Measurements from ENCODE around the gene PLEKHH1. TPM values are rescaled to one million over a fixed set of nuclear protein-coding genes. Genes with fewer than 3 reads are reported as not detected.

The PLEKHH1 gene
- total and polyA plus RNA-seq, 2 of the 8 experiments (the other 6 are each of a cell fraction or from before 2014, with no cell fraction given): 28.3 to 33.3 TPM

GRCh38 chr14:67495827-67496226, 37.3 kb upstream of the PLEKHH1 start:
- FAIRE-seq: no peak
- H3K56ac ChIP-seq (replicated peaks; ENCODE audit: insufficient read length, low read depth, low read length): no peak overlapping the region
- ChIA-PET POLR2A (ENCODE audit: partially characterized antibody) (no interaction called here), CTCF (ENCODE audit: partially characterized antibody) (interaction anchor here (0.9 to 5.7 kb wide), 3 partner anchors 22 to 68 kb away, joined by 3 to 36 read pairs (median 5); no protein-coding TSS in a partner anchor)
- no peak overlapping the region for H4K5ac ChIP-seq (ENCODE audit: insufficient read length, low read depth, low read length)
- H2BK5ac ChIP-seq (ENCODE audit: low read depth, low read length): peak overlapping the region; percentile 68; the same call in 1 of the 2 replicates
- no peaks in the 10 kb centered on the region for H3K9me3 ChIP-seq (ENCODE audit: insufficient read depth in 2 of 2, low read depth in 1 of 2, low read length in 1 of 2)
- H2AK5ac ChIP-seq (ENCODE audit: low read depth, low read length): no peak overlapping the region
- no peak overlapping the region for H2AFZ ChIP-seq (ENCODE audit: low read length)
- H2BK20ac ChIP-seq (ENCODE audit: low read length): no peak overlapping the region
- H3K27me3 ChIP-seq (replicated peaks in 1 of 4; ENCODE audit: control insufficient read depth in 3 of 4, extremely low read depth in 1 of 4, insufficient read depth in 3 of 4, low read length in 3 of 4): no peaks in the 10 kb centered on the region
- H2BK120ac ChIP-seq (replicated peaks; ENCODE audit: low read depth, low read length): no peak overlapping the region
- H3K23me2 ChIP-seq (ENCODE audit: low read depth, low read length): no peaks in the 10 kb centered on the region
- no peak overlapping the region for H2BK12ac ChIP-seq (ENCODE audit: low read depth, low read length)
- no peak overlapping the region for H3K23ac ChIP-seq (ENCODE audit: insufficient read length)
- H3K79me1 ChIP-seq (ENCODE audit: low read depth, low read length): no peaks in the 10 kb centered on the region
- H3K79me2 ChIP-seq (ENCODE audit: control insufficient read depth in 1 of 2, insufficient read depth in 2 of 2, low read length in 2 of 2): no peaks in the 10 kb centered on the region
- no peaks in the 10 kb centered on the region for H4K20me1 ChIP-seq (replicated peaks in 1 of 2; ENCODE audit: control insufficient read depth in 1 of 2, insufficient read depth in 2 of 2, low read length in 2 of 2)
- no peak overlapping the region for H3K4me2 ChIP-seq (ENCODE audit: insufficient read depth in 1 of 2, low read depth in 2 of 2, low read length in 2 of 2)
- H3K27ac ChIP-seq (ENCODE audit: low read depth, low read length): no peak overlapping the region
- peaks cover 0 to 10% (median 5%) of the 10 kb centered on the region in 4 experiments; a peak in 4 of 7 replicates for H3K4me1 ChIP-seq (replicated peaks in 1 of 4; ENCODE audit: control insufficient read depth in 3 of 4, insufficient read depth in 4 of 4, low read length in 3 of 4)
- no peak overlapping the region for H2BK15ac ChIP-seq (ENCODE audit: low read length)
- H4K8ac ChIP-seq (ENCODE audit: extremely low read depth, insufficient read depth, low read length): no peak overlapping the region
- H4K91ac ChIP-seq (replicated peaks; ENCODE audit: insufficient read length, low read length): no peak overlapping the region
- H3K4ac ChIP-seq (replicated peaks; ENCODE audit: insufficient read length, low read depth, low read length): no peak overlapping the region
- no peak for DNase-seq (ENCODE audit: low read depth in 1 of 2, low spot score in 2 of 2)
- no peak overlapping the region for H3K18ac ChIP-seq (ENCODE audit: extremely low read depth, low read length)
- 89% methylated on average over 1 of the region's 1 CpG; no CpG with 5 or more reads in 1 of the 2 experiments for WGBS, 2 experiments (ENCODE audit: extremely low coverage in 1 of 2, insufficient coverage in 1 of 2, insufficient read length in 1 of 2, insufficient replicate concordance in 2 of 2, low coverage in 1 of 2, low lambda C conversion rate in 2 of 2, missing lambda C conversion rate in 1 of 2)
- no peak overlapping the region for H3K14ac ChIP-seq (ENCODE audit: insufficient read length)
- no peaks in the 10 kb centered on the region for H3K36me3 ChIP-seq (ENCODE audit: control insufficient read depth in 2 of 4, insufficient read depth in 4 of 4, low read length in 3 of 4)
- H3K4me3 ChIP-seq (ENCODE audit: extremely low read depth in 1 of 4, insufficient read depth in 2 of 4, low read depth in 3 of 4, low read length in 4 of 4): no peak overlapping the region
- no peak overlapping the region for H3K9ac ChIP-seq (replicated peaks in 1 of 4; ENCODE audit: extremely low read depth in 1 of 4, low read depth in 3 of 4, low read length in 3 of 4)
- TF ChIP-seq KDM5A (IDR thresholded peaks at IDR 0.05; ENCODE audit: low read length) (no peak), BCL11A (IDR thresholded peaks at IDR 0.05; ENCODE audit: low read depth in 2 of 2, low read length in 2 of 2) (no peak), CHD1 (IDR thresholded peaks at IDR 0.05; ENCODE audit: low read depth, low read length) (no peak), CBX8 (IDR thresholded peaks at IDR 0.05; ENCODE audit: borderline replicate concordance, low read depth, low read length) (no peak), TEAD4 (IDR thresholded peaks at IDR 0.05; ENCODE audit: low read depth, low read length) (no peak), TBP (IDR thresholded peaks at IDR 0.05; ENCODE audit: low read depth, low read length) (no peak), USF2 (IDR thresholded peaks at IDR 0.05; ENCODE audit: low read length) (no peak), CREB1 (IDR thresholded peaks at IDR 0.05) (no peak), KDM1A (IDR thresholded peaks at IDR 0.05; ENCODE audit: borderline replicate concordance, low read length) (no peak), PHF8 (conservative IDR thresholded peaks at IDR 0.05; ENCODE audit: low read depth, low read length) (no peak), SUZ12 (IDR thresholded peaks at IDR 0.05; ENCODE audit: low read length) (no peak), SIRT6 (IDR thresholded peaks at IDR 0.05; ENCODE audit: low read length) (no peak), CTBP2 (IDR thresholded peaks at IDR 0.05; ENCODE audit: borderline replicate concordance, insufficient read depth, insufficient read length, low read length) (no peak), HDAC2 (IDR thresholded peaks at IDR 0.05; ENCODE audit: borderline replicate concordance in 1 of 2, low read depth in 2 of 2, low read length in 2 of 2) (no peak)
